GM12873 (cell line): ENCODE measurements around the gene CDK19.

Experiments used
- CTCF ChIP-seq: IDR thresholded peaks from 2 replicates; pipeline ENCODE4 v1.5.1; 2012; ENCODE audit warnings: low read depth, mild to moderate bottlenecking, moderate library complexity, low read length, control low read depth; ENCODE audit not compliant: insufficient read depth; ENCODE audit errors: missing control alignments

CDK19 gene

GRCh38 chr6:110777636-110778035 is 37.6 kb downstream of the CDK19 start:
- TF ChIP-seq CTCF = no peak

- TF ChIP-seq CTCF = no peak
Measured at GRCh38 chr6:110776413-110776812, 38.9 kb downstream of the CDK19 start.

GRCh38 chr6:110769923-110770322 is 45.3 kb downstream of the CDK19 start:
- no peak for TF ChIP-seq CTCF

- no peak for TF ChIP-seq CTCF
Measured at GRCh38 chr6:110768057-110768456, 47.2 kb downstream of the CDK19 start.

GRCh38 chr6:110761371-110761770 is 53.9 kb downstream of the CDK19 start:
- TF ChIP-seq CTCF = no peak

- no peak for TF ChIP-seq CTCF
Measured at GRCh38 chr6:110760589-110760988, 54.7 kb downstream of the CDK19 start.

GRCh38 chr6:110757926-110758325 is 57.3 kb downstream of the CDK19 start:
- no peak for TF ChIP-seq CTCF

GRCh38 chr6:110756817-110757216 is 58.5 kb downstream of the CDK19 start:
- no peak for TF ChIP-seq CTCF
